Mammary epithelial cell (primary cell): Measurements from ENCODE around the gene RETREG2.

ENCODE experiments used
- EZH2 ChIP-seq: IDR thresholded peaks from 2 replicates; pipeline ENCODE4 v1.6.1; 2012; ENCODE audit warnings: low read length, inconsistent platforms, borderline replicate concordance
- TF ChIP-seq, protein P1 (sequence below), 2 donors: IDR thresholded peaks in 1 of 2; conservative IDR thresholded peaks in 1 of 2; 2 replicates each; pipeline ENCODE4 v1.5.1; 2011 to 2012; ENCODE audit warnings: inconsistent platforms in 2 of 2, low read length in 2 of 2, mild to moderate bottlenecking in 2 of 2, control low read depth in 1 of 2, low read depth in 1 of 2; ENCODE audit not compliant: insufficient read depth in 1 of 2; ENCODE audit errors: extremely low read depth in 1 of 2

DNA sequence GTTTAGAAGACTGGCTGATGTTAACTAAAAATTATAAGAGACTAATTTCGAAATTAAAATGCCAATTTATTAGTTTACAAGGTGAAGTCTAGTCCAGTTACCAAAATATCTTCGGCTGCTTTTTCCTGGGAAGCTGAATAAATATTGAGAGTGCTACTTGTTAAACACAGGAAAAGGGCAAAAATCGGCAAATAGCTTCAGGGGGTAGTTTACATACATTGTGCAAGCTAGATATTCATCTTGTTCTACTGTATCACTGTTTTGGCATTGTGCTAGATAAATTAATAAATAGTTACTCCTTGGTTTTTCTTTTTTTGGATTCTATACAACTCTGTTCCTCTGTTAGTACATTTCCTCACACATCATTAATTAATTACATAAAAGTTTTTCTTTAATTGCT is 46.7 kb upstream of the RETREG2 start:
- TF ChIP-seq, protein P1, sequence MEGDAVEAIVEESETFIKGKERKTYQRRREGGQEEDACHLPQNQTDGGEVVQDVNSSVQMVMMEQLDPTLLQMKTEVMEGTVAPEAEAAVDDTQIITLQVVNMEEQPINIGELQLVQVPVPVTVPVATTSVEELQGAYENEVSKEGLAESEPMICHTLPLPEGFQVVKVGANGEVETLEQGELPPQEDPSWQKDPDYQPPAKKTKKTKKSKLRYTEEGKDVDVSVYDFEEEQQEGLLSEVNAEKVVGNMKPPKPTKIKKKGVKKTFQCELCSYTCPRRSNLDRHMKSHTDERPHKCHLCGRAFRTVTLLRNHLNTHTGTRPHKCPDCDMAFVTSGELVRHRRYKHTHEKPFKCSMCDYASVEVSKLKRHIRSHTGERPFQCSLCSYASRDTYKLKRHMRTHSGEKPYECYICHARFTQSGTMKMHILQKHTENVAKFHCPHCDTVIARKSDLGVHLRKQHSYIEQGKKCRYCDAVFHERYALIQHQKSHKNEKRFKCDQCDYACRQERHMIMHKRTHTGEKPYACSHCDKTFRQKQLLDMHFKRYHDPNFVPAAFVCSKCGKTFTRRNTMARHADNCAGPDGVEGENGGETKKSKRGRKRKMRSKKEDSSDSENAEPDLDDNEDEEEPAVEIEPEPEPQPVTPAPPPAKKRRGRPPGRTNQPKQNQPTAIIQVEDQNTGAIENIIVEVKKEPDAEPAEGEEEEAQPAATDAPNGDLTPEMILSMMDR (conservative IDR thresholded peaks at IDR 0.05 in 1 of 2, IDR thresholded peaks at IDR 0.05 in 1 of 2; ENCODE audit: extremely low read depth in 1 of 2, insufficient read depth in 1 of 2, low read depth in 1 of 2, low read length in 2 of 2): no peak
- no peak for TF ChIP-seq EZH2
